PC-9 (cell line): ENCODE measurements around the gene HOXD4.

ENCODE experiments used
- CTCF ChIP-seq: fragments of 200-600 bp; sonication (generic); conservative IDR thresholded peaks from 2 replicates; pipeline ENCODE4 v1.6.1; 2017; ENCODE audit warnings: mixed run types, antibody characterized with exemption, mild to moderate bottlenecking, moderate library complexity
- EZH2 ChIP-seq: fragments of 200-600 bp; sonication (generic); IDR thresholded peaks from 2 replicates; pipeline ENCODE4 v1.8.0; 2017; ENCODE audit warnings: antibody characterized with exemption, low read depth

DNA sequence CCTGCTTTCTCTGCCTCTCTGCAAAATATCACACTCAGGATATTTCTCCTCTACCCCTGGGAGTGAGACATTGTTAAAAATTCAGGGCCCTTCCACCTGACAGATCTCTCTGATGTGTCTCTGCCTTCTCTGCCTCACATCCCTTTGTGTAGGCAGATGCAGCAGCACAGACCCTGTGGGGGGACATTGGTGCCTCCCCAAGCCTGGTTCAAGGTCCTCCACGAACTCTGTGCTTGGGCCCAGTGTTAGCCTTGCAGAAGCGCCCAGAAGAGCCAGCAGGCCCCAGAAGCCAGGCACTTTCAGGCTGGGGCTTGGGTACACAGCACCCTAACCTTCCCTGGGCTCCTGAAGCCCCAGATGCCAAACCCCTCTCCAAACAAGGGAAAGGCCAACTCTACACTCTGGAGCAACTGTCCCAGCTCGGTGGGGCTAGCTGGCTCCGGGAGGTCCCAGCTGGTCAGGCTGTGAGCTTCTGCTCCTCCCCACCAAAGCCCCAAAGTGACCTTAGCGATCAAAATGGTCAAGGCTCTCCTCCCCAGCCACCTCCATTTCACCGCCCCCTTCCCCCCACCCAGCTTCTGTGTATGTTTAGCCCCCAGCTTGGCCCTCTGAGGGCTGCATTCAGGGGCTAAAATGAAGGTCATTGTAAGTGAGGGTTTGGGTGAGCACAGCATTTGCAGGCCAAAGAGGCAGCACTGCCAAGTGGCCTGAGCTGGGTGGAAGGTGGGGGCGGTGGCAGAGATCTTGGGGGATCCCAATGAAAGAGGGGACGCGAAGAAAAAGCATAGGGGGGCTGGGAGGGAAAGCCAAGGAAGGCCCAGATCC, 26.2 kb upstream of the HOXD4 start:
- TF ChIP-seq CTCF (no peak), EZH2 (no peak)
